GM23248 (cell line): ENCODE measurements around the gene TBC1D10A. TPM values are rescaled to one million over a fixed set of nuclear protein-coding genes. Genes with fewer than 3 reads are reported as not detected.

Experiments used
- DNase-seq: peaks from one replicate; pipeline ENCODE4 v3.0.0-alpha.2; 2015
- H2AFZ ChIP-seq: fragments of 200-600 bp; sonication (generic); 2 replicates; pipeline ENCODE4 v1.6.1; 2016; ENCODE audit warnings: antibody characterized with exemption
- H3F3A ChIP-seq: fragments of 200-600 bp; sonication (generic); 2 replicates; pipeline ENCODE4 v1.6.1; 2016; ENCODE audit warnings: mild to moderate bottlenecking, antibody characterized with exemption, mixed run types; ENCODE audit not compliant: insufficient read depth
- H3K27ac ChIP-seq: fragments of 200-600 bp; sonication (generic); 2 replicates; pipeline ENCODE4 v1.5.1; 2016; ENCODE audit warnings: mild to moderate bottlenecking
- H3K27me3 ChIP-seq: fragments of 200-600 bp; sonication (generic); replicated peaks from 2 replicates; pipeline ENCODE4 v1.6.1; 2016; ENCODE audit warnings: mild to moderate bottlenecking; ENCODE audit not compliant: insufficient read depth
- H3K36me3 ChIP-seq: fragments of 200-600 bp; sonication (generic); 2 replicates; pipeline ENCODE4 v1.6.1; 2016; ENCODE audit warnings: low read depth, mild to moderate bottlenecking
- H3K4me1 ChIP-seq: fragments of 200-600 bp; sonication (generic); 2 replicates; pipeline ENCODE4 v1.6.1; 2016; ENCODE audit warnings: mild to moderate bottlenecking; ENCODE audit not compliant: insufficient read depth
- H3K4me2 ChIP-seq: fragments of 200-600 bp; sonication (generic); one replicate; pipeline ENCODE4 v1.6.1; 2016; ENCODE audit warnings: mild to moderate bottlenecking; ENCODE audit not compliant: unreplicated experiment
- H3K4me3 ChIP-seq: fragments of 200-600 bp; sonication (generic); 2 replicates; pipeline ENCODE4 v1.5.1; 2016; ENCODE audit warnings: mild to moderate bottlenecking
- H3K79me2 ChIP-seq: fragments of 200-600 bp; sonication (generic); 2 replicates; pipeline ENCODE4 v1.6.1; 2016; ENCODE audit warnings: mild to moderate bottlenecking; ENCODE audit not compliant: insufficient read depth
- H3K9ac ChIP-seq: fragments of 200-600 bp; sonication (generic); 2 replicates; pipeline ENCODE4 v1.6.1; 2016; ENCODE audit warnings: mild to moderate bottlenecking
- H3K9me2 ChIP-seq: fragments of 200-600 bp; sonication (generic); 2 replicates; pipeline ENCODE4 v1.6.1; 2016; ENCODE audit warnings: mixed run types, mild to moderate bottlenecking, moderate library complexity; ENCODE audit not compliant: insufficient read depth
- H3K9me3 ChIP-seq: fragments of 200-600 bp; sonication (generic); one replicate; pipeline ENCODE4 v1.6.1; 2017; ENCODE audit warnings: low read depth
- H4K20me1 ChIP-seq: fragments of 200-600 bp; sonication (generic); 2 replicates; pipeline ENCODE4 v1.6.0; 2016; ENCODE audit not compliant: insufficient read depth
- EZH2 ChIP-seq: fragments of 200-600 bp; sonication (generic); IDR thresholded peaks from 2 replicates; pipeline ENCODE4 v1.6.1; 2018; ENCODE audit warnings: antibody characterized with exemption, mild to moderate bottlenecking; ENCODE audit not compliant: insufficient read depth, poor library complexity, severe bottlenecking
- EZH2phosphoT487 ChIP-seq: fragments of 200-600 bp; sonication (generic); IDR thresholded peaks from 2 replicates; pipeline ENCODE4 v1.6.1; 2018; ENCODE audit warnings: antibody characterized with exemption, moderate library complexity, mild to moderate bottlenecking, low read depth; ENCODE audit not compliant: insufficient read depth
- WGBS, 2 experiments: methylation state at CpG; one replicate each; pipeline ENCODE4 v1.1.6; 2015 to 2017; ENCODE audit warnings: low lambda C conversion rate in 2 of 2, low coverage in 1 of 2; ENCODE audit errors: missing lambda C conversion rate in 2 of 2; 5-methylcytosine and 5-hydroxymethylcytosine counted together
- in situ Hi-C: fragments of 300-500 bp; cut with MboI; formaldehyde crosslinking; loops from 2 replicates; pipeline ENCODE4 v1.15.0; 2020
- polyA plus RNA-seq: library from polyadenylated mRNA; unstranded; fragments of >200 nt; fragmentation: Nextera tagmentation; extraction: Ambion mirVana; gene quantifications from 2 replicates; pipeline ENCODE4 v1.2.1, GENCODE V29; 2016
- total RNA-seq: library from RNA; depleted of rRNA; stranded (reverse); fragments of >200 nt; shearing (Covaris generic); gene quantifications from 2 replicates; pipeline ENCODE4 v1.2.3, GENCODE V29; 2014

TBC1D10A gene
- total and polyA plus RNA-seq, 2 experiments from 2014 or later = 16.9 to 21.9 TPM

DNA sequence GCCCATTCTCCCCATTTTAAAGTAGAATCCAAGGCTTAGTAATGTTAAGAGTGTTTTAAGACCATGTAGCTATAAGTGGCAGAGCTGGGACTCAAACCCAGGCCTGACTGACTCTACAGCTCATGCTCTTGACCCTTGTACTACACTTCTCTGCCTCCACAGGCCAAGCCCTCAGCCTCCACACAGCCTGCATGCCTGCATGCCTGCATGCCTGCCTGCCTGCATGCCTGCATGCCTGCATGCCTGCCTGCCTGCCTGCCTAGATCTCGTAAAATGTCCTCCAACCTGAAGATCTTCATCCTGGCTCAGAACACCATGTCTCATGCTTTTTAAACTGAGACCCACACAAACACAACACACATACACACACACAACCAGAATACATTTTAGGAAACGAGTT, 18.6 kb downstream of the TBC1D10A start:
- WGBS, 2 experiments = 68 to 78% methylated on average over 2 of the region's 2 CpGs
- Histone ChIP-seq H3K4me3 (no peak overlapping the region), H3K9ac (no peak overlapping the region), H3K4me1 (peaks cover 61% of the 10 kb centered on the region), H2AFZ (no peak overlapping the region), H3K9me2 (no peaks in the 10 kb centered on the region), H3K27me3 (no peaks in the 10 kb centered on the region), H3F3A (peaks cover 37% of the 10 kb centered on the region), H3K79me2 (peaks cover 84% of the 10 kb centered on the region), H4K20me1 (peaks cover 17% of the 10 kb centered on the region), H3K27ac (no peak overlapping the region), H3K9me3 (no peaks in the 10 kb centered on the region), H3K4me2 (no peak overlapping the region), H3K36me3 (no peaks in the 10 kb centered on the region)
- DNase-seq = no peak
- TF ChIP-seq EZH2 = no peak
- TF ChIP-seq EZH2phosphoT487 = no peak
- in situ Hi-C loops = no loop called here

DNA sequence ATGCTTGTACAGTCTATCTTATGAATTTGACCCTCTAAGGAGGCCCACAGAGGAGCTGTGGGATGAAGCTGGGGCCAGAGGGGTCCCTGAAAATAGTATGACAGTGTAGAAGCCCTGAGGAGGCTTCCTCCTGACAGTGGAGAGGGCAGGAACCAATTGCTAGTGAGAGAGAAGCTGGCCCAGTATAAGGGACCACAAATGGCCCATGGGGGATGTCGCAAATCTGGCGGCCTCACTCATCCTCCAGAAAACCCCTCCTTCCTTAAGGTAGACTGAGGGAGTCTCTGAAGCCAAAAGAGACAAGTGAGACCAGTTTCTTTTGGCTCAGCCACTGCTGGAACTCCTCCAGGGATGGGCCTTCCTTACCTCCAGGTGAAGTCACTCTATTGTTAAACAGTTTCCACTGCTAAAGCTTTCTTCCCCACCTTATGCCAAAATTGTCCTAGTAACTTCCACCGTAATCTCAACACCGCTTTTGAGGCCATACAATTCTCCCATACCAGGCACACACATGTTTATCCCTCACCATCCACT, 19.6 kb downstream of the TBC1D10A start:
- no peak overlapping the region for H2AFZ ChIP-seq
- H3K36me3 ChIP-seq = no peaks in the 10 kb centered on the region
- H3K4me1 ChIP-seq = peaks cover 61% of the 10 kb centered on the region
- no peak for TF ChIP-seq EZH2phosphoT487
- no peak for TF ChIP-seq EZH2
- H3K79me2 ChIP-seq = peaks cover 80% of the 10 kb centered on the region
- peaks cover 27% of the 10 kb centered on the region for H3F3A ChIP-seq
- WGBS, 2 experiments = 99 to 100% methylated on average over 4 of the region's 4 CpGs
- H4K20me1 ChIP-seq = peaks cover 12% of the 10 kb centered on the region; the same call in 1 of the 2 replicates
- H3K9me3 ChIP-seq = no peaks in the 10 kb centered on the region
- in situ Hi-C loops = no loop called here
- H3K9ac ChIP-seq = no peak overlapping the region
- no peak overlapping the region for H3K27ac ChIP-seq
- H3K4me3 ChIP-seq = no peak overlapping the region
- H3K4me2 ChIP-seq = no peak overlapping the region
- H3K27me3 ChIP-seq = no peaks in the 10 kb centered on the region
- no peaks in the 10 kb centered on the region for H3K9me2 ChIP-seq
- no peak for DNase-seq

DNA sequence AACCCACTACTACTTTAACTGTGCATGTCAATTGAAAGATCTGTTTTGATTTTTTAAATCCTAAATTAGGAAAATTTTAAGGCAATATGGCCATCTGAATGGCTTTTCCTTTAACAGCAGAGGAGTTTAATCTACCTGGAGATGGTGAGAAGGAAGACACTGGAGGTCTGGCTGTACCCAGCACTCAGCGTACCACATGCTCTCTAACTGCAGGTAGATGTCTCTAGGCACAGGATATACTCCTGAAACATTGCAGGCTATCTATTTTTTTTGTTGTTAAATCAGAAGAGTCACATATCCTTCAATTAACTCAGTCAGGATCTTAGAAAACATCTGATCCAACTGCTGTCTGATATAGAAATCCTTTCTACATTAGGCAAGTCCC, 20.1 kb downstream of the TBC1D10A start:
- Histone ChIP-seq H3K36me3 (no peaks in the 10 kb centered on the region), H4K20me1 (peaks cover 12% of the 10 kb centered on the region; the same call in 1 of the 2 replicates), H3K4me2 (no peak overlapping the region), H3K4me1 (peaks cover 63% of the 10 kb centered on the region), H3K79me2 (peaks cover 80% of the 10 kb centered on the region), H3F3A (peaks cover 24% of the 10 kb centered on the region), H3K9ac (no peak overlapping the region), H3K27me3 (no peaks in the 10 kb centered on the region), H3K9me3 (no peaks in the 10 kb centered on the region), H2AFZ (no peak overlapping the region), H3K4me3 (no peak overlapping the region), H3K9me2 (no peaks in the 10 kb centered on the region), H3K27ac (no peak overlapping the region)
- TF ChIP-seq EZH2phosphoT487 (no peak), EZH2 (no peak)
- no peak for DNase-seq
- in situ Hi-C loops = no loop called here
- WGBS, 2 experiments = 100% methylated on average over 1 of the region's 1 CpG

DNA sequence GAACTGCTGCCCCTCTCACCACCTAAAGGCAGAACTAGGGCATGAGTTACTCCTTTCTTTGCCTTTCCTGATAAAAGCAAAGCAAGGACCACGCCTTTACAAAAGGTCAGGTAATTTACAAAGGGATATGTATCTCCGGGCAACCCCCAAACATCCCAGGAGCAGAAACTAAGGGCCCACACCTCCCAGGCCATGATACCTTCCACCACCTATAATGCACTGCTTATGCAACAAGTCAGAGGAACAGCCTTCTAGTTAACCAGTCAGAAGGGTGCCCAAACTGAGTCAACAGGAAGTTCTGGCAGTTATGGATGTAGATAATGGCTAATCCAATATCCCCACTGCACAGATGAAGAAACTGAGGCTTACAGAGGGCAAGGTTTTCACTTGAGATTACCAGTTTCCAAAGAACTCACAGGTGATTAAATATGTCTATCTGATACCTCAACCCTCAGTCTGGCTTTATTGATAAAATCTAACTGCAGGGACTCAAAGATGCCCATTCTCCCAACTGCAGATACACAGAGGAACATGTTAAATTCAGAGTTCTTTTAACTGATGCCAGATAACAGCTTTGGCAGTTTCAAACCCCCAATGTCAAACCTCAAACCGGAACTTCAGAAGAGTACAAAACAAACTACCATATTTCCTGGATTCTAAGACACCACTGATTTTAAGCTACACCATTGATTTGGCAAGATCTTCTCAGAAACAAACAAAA, 20.7 kb downstream of the TBC1D10A start:
- H3K4me2 ChIP-seq = peak overlapping the region; percentile 14
- WGBS, 2 experiments = 71 to 76% methylated on average over 3 of the region's 3 CpGs
- H3K27me3 ChIP-seq = no peaks in the 10 kb centered on the region
- no peaks in the 10 kb centered on the region for H3K9me3 ChIP-seq
- TF ChIP-seq EZH2phosphoT487 = no peak
- TF ChIP-seq EZH2 = no peak
- H2AFZ ChIP-seq = no peak overlapping the region
- in situ Hi-C loops = no loop called here
- H4K20me1 ChIP-seq = peaks cover 12% of the 10 kb centered on the region; the same call in 1 of the 2 replicates
- H3K9ac ChIP-seq = no peak overlapping the region
- H3K27ac ChIP-seq = no peak overlapping the region
- 0 out of 2 replicates have a peak, but pooled peaks cover under 1% of the 10 kb centered on the region for H3K36me3 ChIP-seq
- H3K4me1 ChIP-seq = peaks cover 60% of the 10 kb centered on the region
- H3K4me3 ChIP-seq = no peak overlapping the region
- no peaks in the 10 kb centered on the region for H3K9me2 ChIP-seq
- peak; percentile 30 for DNase-seq
- peaks cover 82% of the 10 kb centered on the region for H3K79me2 ChIP-seq
- peaks cover 19% of the 10 kb centered on the region for H3F3A ChIP-seq
